Forelimb muscle (tissue), 1 donor: ENCODE measurements around the gene CHCHD6. TPM values are rescaled to one million over a fixed set of nuclear protein-coding genes. Genes with fewer than 3 reads are reported as not detected.

Experiments
- DNase-seq: peaks from one replicate; pipeline ENCODE4 v3.0.0-alpha.2; 2013; ENCODE audit warnings: low read depth
- polyA plus RNA-seq: library from polyadenylated mRNA; unstranded; fragments of 120-200 nt; gene quantifications from one replicate; pipeline ENCODE4 v1.2.1, GENCODE V29; 2013; ENCODE audit not compliant: insufficient read length

CHCHD6 gene
- polyA plus RNA-seq, 1 donor = 7.9 TPM

DNA sequence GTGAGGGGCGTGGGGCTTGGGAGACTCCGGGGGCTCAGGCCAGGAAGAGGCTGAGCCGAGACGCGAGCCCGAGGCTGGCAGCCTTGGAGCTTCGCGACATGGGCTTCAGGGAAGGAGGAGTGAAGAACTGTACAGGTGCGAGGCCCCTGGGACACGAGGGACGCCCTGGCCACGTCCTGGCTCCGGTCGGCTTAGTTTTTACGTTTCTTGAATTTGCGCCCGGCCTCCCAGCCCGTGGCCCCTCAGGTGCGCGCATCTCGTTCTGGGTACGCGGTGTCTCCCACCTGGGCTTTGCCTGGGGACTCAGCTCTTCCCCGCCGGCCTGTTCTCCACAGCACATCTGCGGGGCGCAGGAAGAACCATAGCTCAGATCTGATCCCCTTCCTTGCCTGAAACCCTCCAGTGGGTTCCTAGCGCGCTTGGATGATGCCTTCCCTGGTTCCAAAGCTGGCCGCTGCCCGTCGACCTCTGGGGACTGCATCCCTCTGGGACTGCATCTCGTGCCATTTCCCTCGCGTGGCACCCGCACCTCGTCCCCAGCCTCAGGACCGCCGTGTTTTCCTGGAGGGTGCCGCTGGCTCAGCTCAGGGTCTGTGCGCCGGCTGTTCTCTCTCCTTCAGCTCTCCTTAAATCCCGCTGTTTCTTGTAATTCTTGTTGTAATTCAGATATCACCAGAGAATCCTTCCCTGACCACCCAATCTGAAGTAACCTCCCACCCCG lies 614 bp downstream of the CHCHD6 start:
- no peak for DNase-seq

- no peak for DNase-seq
These were observed 2.6 kb downstream of the CHCHD6 start for GRCh38 chr3:126706631-126707030.

DNA sequence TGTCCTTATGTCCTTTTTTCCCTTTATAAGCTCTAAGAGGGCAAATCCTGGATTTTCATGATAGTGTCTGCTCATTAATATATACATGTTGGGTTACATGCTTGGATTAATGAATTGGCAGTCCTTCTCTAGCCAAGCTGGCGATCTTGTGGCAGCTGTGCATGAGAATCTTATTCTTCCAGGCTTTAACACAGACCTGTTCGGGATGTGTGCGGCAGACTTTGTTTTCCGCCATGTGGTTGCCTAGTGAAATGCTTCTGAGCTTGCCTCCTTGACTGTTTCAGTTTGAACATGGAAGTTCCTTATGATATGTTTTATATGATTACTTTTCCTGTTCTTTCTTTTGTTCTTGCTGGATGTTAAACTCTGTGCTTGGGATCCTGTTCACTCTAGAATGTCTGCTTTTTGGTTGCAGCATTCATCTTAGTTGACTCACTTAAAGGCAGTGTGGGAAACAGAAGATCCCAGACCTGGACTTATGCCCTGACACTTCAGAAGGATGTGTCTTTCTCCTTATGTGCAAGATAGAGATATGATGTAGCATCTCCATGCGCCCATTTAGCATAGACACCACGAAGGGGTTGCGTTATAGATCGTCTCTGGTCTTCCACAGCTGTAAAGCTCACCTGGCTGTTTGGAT lies 7.2 kb downstream of the CHCHD6 start:
- no peak for DNase-seq

DNA sequence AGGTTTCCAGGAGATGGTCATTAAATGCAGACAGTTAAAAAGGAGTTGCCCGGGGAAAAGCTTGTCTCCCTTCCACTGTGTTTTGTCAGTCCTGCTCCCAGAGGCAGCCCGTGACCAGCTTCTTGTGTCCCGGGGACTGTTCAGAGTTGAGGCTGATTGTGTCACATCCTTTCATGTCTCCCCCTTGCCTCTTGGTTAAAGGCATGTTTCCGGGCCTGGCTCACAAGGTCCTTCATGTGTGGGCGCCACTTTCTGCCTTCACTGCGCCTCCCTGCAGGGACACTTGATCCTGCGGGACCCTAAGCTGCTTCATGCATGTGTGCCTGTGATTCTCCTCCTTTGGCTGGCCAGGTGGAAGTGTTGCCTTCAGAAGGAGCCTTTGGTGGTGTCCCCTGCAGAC lies 9.2 kb downstream of the CHCHD6 start:
- no peak for DNase-seq

DNA sequence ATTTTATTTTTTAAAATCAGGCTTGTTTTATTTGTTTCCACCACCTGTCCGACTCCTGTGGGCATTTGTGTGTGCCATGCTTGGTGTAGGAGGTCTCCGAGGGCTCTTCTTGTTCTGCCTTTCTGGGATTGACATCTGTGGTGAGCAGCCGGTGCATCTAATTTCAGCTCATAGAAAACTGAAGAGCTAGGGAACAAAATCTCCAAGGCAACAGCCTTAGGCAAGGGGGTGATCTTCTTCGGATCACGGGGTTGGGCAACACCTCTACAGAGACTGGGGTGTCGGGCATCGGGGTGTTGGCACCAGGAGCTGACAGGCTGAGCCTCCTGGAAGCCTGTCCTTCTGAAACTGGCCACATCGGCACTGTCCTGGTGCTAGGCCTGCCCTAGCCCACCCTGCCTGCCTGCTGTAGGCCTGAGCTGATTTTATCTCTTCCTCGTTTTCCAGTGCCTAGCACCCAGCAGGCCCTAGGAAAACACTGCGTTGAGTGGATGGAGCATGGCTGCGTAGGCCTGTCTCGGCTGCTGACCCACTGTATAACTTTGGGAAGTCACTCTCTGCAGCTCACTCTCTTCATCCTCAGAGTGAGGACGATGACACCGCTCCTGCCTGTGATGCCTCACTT lies 10.3 kb downstream of the CHCHD6 start:
- DNase-seq = no peak

GRCh38 chr3:126714921-126715320 lies 10.9 kb downstream of the CHCHD6 start:
- DNase-seq = no peak

- DNase-seq = no peak
These were observed 11.4 kb downstream of the CHCHD6 start for GRCh38 chr3:126715432-126715831.

GRCh38 chr3:126716057-126716456 lies 12.0 kb downstream of the CHCHD6 start:
- no peak for DNase-seq

DNA sequence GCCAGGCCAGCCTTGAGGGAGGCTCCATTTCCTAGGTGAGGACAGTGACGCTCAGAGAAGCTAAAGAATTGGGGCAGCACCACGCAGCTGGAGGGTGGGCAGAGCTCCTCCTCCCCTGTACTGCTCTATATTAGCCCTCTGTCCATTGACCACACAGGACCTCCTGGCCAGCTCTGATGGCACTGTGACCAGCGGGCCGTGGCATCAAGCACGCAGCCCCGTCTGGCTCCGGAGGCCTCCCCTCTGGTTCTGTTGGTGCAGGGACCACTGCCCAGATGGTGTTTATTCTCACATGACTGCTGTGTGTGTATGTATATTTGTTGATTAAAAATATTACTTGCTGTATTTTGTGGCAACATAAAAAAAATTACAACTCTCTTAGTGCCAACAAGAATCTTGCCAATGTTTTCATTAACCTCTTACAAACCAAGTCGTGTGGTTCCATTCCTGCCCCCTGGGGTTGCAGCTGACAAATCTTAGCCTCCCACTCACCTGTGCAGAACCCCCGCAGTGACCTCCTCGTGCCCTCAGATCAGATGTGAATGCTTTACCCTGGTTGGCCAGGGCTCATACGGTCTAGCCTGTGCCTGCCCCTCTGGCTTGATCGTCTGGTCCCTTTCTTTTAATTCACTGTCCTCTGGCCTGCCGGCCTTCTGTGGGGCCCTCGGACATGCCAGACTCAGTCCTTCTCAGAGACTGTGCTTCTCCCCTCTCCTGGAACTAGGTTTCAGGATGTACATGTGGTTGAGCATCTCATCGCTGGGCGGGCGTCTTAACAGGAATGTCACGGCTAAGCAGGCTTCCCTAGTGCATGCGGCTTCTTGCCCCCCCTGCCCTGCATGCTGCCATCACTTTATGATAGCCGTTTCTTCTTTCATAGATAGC lies 14.8 kb downstream of the CHCHD6 start:
- no peak for DNase-seq

- no peak for DNase-seq
These were observed 16.6 kb downstream of the CHCHD6 start for GRCh38 chr3:126720596-126720995.

DNA sequence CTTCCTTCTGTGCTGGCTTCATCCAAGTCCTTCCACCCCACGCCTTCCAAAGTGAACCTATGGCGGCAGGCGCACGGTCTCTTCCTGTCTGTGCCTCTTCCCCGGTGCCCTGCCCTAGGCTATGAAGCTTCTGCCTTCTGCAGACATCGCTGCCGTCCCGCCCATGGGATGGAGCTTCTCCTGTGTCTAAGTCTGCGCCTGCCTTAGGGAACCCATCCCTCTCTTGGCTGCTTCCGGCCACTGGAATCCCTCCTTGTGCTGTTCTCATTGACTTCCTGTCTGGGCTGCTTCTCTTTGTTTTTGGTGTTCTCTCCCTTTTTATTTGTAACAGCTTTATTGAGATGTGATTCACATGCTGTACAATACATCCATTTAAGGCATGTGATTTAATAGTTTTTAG lies 17.2 kb downstream of the CHCHD6 start:
- no peak for DNase-seq

DNA sequence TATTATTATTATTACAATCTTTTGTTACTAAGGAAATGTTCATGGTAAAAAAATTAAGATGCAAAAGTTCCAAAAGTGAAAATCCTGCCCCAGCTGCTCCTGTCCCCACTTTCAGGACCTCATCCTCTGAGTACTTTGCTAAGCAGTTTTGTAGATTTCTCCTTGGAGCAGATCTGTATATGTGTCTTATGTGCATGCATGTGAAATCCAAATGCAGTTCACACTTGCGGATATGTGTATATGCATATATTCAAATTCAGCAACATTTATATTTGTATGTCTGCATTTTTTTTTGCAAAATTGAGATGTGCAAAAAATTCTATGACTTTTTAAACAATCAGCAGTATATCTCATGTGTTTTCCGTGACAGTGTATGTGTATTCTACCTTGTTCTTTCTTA lies 19.2 kb downstream of the CHCHD6 start:
- no peak for DNase-seq

DNA sequence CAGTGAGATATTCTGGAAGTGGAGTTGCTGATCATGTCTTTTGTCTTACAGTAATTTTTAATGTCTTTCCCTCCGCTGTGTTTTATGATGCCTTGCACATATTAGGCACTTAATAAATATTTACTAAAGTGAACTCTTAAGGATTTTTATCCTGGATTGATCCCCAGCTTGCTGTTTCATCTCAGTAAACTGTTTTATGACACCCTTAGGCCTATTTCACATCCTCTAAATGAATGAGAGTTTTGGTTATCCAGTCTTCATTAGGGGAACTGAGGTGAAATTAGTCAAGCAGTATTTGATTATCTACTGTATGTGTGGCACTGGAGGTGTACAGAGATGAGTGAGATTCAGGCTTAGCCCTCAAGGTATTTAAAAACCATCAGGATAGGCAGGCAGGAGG lies 19.8 kb downstream of the CHCHD6 start:
- DNase-seq = no peak

- no peak for DNase-seq
These were observed 24.6 kb downstream of the CHCHD6 start for GRCh38 chr3:126728680-126729079.

- DNase-seq = no peak
These were observed 26.3 kb downstream of the CHCHD6 start for GRCh38 chr3:126730376-126730775.

GRCh38 chr3:126731044-126731443 lies 27.0 kb downstream of the CHCHD6 start:
- DNase-seq = no peak

GRCh38 chr3:126732281-126733060 lies 28.4 kb downstream of the CHCHD6 start:
- DNase-seq = no peak

DNA sequence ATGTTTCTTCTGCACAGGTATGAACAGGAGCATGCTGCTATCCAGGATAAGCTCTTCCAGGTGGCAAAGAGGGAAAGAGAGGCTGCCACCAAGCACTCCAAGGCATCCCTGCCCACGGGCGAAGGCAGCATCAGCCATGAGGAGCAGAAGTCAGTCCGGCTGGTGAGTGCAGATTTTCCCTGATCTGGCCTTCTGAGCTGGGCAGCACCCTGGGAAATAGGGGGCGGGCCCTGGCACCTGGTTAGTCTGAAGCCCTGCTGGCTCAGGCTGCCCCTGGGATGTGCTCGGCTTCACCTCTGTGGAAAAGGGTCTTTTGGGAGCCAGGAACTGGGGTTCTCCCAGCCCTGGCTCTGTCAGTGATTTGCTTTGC lies 29.0 kb downstream of the CHCHD6 start:
- no peak for DNase-seq

GRCh38 chr3:126734106-126734723 lies 30.2 kb downstream of the CHCHD6 start:
- DNase-seq = no peak

GRCh38 chr3:126737527-126737926 lies 33.5 kb downstream of the CHCHD6 start:
- no peak for DNase-seq

- no peak for DNase-seq
These were observed 38.0 kb downstream of the CHCHD6 start for GRCh38 chr3:126742057-126742456.
